H4 (cell line): ENCODE data around the gene ADK. TPM values are rescaled to one million over a fixed set of nuclear protein-coding genes. Genes with fewer than 3 reads are reported as not detected.

ENCODE experiments used
- DNase-seq: peaks from one replicate; pipeline ENCODE4 v3.0.0-alpha.2; 2015; ENCODE audit warnings: low spot score
- total RNA-seq: library from RNA; depleted of rRNA; stranded (reverse); fragments of >200 nt; shearing (Covaris generic); gene quantifications from 2 replicates; pipeline ENCODE4 v1.2.3, GENCODE V29; 2014; rRNA removed

ADK gene
- total RNA-seq, 1 experiment from 2014 or later: 33.5 TPM

DNA sequence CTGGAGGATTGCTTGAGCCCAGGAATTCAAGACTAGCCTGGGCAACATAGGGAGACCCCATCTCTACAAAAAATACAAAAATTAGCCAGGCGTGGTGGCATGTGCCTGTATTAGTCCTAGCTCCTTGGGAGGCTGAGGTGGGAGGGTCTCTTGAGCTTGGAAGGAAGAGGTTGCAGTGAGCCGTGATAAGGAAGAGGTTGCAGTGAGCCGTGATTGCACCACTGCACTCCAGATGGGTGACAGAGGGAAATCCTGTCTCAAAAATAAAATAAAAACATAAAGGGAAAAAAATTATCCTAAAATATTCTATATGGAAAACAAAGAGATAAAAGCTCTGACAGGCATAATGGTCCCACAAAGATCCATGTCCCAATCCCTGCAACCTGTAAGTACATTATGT is 587.5 kb downstream of the ADK start:
- no peak for DNase-seq

DNA sequence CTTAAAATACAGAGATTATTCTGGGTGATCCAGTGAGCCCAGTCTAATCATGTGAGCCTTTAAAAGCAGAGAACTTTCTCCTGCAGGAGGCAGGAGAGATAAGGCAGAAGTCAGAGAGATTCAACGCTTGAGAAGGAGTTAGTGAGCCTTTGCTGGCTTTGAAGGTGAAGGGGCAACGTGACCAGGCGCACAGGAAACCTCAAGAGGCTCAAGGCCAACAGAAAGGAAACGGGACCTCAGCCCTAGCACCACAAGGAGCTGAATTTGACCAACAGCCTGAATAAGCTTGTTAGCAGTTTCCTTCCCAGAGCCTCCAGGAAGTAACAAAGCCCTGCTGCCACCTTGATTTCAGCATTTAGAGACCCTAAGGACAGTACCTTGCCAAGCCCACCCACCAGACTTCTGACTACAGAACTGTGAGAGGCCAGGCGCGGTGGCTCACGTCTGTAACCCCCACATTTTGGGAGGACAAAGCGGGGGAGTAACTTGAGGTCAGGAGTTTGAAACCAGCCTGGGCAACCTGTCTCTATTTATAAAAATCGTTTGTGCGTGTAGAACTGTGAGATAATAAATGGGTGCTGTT is 588.1 kb downstream of the ADK start:
- no peak for DNase-seq

GRCh38 chr10:74743401-74743800 is 592.4 kb downstream of the ADK start:
- no peak for DNase-seq

DNA sequence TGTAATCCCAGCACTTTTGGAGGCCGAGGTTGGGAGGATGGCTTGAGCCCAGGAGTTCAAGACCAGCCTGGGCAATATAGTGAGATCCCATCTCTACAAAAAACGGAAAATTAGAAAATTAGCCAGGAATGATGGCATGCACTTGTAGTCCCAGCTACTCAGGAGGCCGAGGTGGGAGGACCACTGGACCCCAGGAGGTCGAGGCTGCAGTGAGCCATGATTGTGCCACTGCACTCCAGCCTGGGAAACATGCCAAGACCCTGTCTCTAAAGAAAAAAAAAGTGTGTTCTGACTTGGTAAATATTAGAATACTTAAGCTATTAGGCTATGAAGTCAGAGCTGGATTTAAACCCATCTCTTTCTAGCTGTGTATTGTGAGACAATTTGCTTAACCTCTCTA is 594.4 kb downstream of the ADK start:
- DNase-seq: no peak

- DNase-seq: no peak
These were observed 595.8 kb downstream of the ADK start for GRCh38 chr10:74746813-74747212.

- DNase-seq: no peak
These were observed 597.5 kb downstream of the ADK start for GRCh38 chr10:74748468-74749031.

- DNase-seq: no peak
These were observed 599.8 kb downstream of the ADK start for GRCh38 chr10:74750848-74751274.

GRCh38 chr10:74752371-74753040 is 601.5 kb downstream of the ADK start:
- DNase-seq: no peak

DNA sequence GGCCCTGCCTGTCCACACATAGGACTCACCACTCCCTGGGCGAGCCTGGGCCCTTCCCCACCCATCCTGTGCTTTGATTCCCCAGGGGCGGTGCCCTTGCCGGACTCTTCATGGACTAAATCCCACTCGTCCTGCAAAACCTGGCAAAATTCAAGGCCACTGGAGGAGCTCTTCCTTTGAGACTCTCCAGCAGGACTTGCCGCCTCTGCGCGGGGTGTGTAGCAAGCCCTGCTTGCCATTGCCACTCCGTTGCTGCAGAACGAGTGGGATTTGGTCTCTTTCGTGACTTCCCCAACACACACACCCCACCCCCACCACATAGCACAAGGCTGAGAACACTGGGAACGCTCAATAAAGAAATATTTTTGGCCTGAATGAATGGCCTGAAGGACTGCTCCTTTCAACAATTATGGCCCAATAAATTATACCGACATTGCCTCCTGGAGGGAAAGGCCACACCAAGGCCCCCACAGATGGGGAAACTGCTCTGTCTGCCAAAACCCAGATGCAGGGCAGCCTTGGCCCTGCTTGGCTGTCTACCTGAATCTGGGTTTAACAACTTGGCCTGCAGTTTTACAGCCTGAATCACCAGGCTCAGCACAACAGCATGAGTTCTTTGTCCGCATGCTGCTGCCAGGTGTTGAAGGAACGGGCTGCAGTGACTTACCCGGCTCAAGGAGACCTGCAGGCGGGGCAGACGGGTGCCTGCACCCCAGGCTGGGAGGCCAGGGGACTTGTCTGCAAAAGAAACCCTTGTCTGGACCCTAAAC is 602.6 kb downstream of the ADK start:
- no peak for DNase-seq

GRCh38 chr10:74754381-74754821 is 603.4 kb downstream of the ADK start:
- DNase-seq: no peak

- DNase-seq: no peak
These were observed 604.3 kb downstream of the ADK start for GRCh38 chr10:74755273-74755672.

Other genes starting within 250 kb of the ADK start
- gene PLAU, start 240.1 kb upstream of the ADK start, total RNA-seq: 149 and 153 TPM in 2 replicates
- gene VCL, start 153.1 kb upstream of the ADK start, total RNA-seq: 47.1 and 53.0 TPM in 2 replicates
- 33.4 and 42.1 TPM in 2 replicates for gene AP3M1, start 393 bp upstream of the ADK start, total RNA-seq